ENCODE measurements around the gene TDRD9.

The TDRD9 gene

DNA sequence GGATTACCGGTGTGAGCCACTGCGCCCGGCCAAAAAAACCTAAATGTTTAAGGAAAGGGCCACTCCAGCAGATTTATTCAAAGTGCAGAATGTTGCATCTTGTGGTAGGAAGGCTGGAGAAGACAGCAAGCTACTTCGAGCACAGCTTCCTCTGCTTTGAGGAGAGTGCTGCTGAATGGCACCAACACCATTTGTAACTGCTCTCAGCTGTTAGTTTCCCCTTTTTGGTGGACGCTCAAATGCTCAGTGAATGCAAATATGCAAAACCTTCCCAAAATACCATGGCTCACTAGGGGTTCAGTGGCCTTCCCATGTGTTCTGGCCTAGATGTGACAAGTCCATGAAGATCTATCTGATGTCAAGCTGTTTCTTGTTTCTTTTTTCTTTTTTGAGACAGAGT lies 2.9 kb upstream of the TDRD9 start:
- TF ChIP-seq CTCF (IDR thresholded peaks at IDR 0.05) (no peak), ZFX (IDR thresholded peaks at IDR 0.05; ENCODE audit: borderline replicate concordance) (no peak)
- H3K27ac ChIP-seq, result no peak overlapping the region

- no peak overlapping the region for H3K27ac ChIP-seq
- TF ChIP-seq CTCF (IDR thresholded peaks at IDR 0.05), result no peak
- TF ChIP-seq ZFX (IDR thresholded peaks at IDR 0.05; ENCODE audit: borderline replicate concordance), result no peak
Observed at GRCh38 chr14:103927566-103927965, 690 bp upstream of the TDRD9 start.

DNA sequence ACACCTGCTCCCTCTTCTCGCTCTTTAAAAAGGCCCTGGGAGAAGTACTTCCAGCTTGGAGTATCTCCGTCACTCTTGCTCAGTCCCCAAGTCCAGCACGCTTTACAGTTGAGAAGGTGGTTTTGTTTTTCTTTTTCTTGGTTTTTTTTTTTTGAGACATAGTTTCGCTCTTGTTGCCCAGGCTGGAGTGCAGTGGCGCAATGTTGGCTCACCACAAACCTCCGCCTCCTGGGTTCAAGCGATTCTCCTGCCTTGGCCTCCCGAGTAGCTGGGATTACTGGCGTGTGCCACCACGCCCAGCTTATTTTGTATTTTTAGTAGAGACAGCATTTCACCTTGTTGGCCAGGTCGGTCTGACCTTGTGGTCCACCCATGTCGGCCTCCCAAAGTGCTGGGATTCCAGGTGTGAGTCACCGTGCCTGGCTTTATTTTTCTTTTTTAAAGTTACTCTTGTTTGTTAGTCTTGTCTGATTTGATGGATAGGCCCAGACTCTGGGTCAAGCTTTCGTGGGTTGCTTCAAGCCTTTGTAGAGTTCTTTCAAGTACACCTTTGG lies 1.9 kb downstream of the TDRD9 start:
- H3K27ac ChIP-seq, result no peak overlapping the region
- no peak for TF ChIP-seq ZFX (IDR thresholded peaks at IDR 0.05; ENCODE audit: borderline replicate concordance)
- TF ChIP-seq CTCF (IDR thresholded peaks at IDR 0.05), result no peak

GRCh38 chr14:103931422-103931821 lies 3.2 kb downstream of the TDRD9 start:
- TF ChIP-seq ZFX (IDR thresholded peaks at IDR 0.05; ENCODE audit: borderline replicate concordance) (no peak), CTCF (IDR thresholded peaks at IDR 0.05) (no peak)
- H3K27ac ChIP-seq, result no peak overlapping the region

- no peak for TF ChIP-seq CTCF (IDR thresholded peaks at IDR 0.05)
- TF ChIP-seq ZFX (IDR thresholded peaks at IDR 0.05; ENCODE audit: borderline replicate concordance), result no peak
- H3K27ac ChIP-seq, result no peak overlapping the region
Observed at GRCh38 chr14:103932791-103933490, 4.7 kb downstream of the TDRD9 start.

- TF ChIP-seq CTCF (IDR thresholded peaks at IDR 0.05) (no peak), ZFX (IDR thresholded peaks at IDR 0.05; ENCODE audit: borderline replicate concordance) (no peak)
- no peak overlapping the region for H3K27ac ChIP-seq
Observed at GRCh38 chr14:103935102-103935501, 6.8 kb downstream of the TDRD9 start.

GRCh38 chr14:103941462-103941861 lies 13.2 kb downstream of the TDRD9 start:
- no peak for TF ChIP-seq CTCF (IDR thresholded peaks at IDR 0.05)
- TF ChIP-seq ZFX (IDR thresholded peaks at IDR 0.05; ENCODE audit: borderline replicate concordance), result no peak
- H3K27ac ChIP-seq, result no peak overlapping the region
